M059J (cell line): ENCODE measurements around the gene VENTX. TPM values are rescaled to one million over a fixed set of nuclear protein-coding genes. Genes with fewer than 3 reads are reported as not detected.

ENCODE experiments used
- DNase-seq: peaks from one replicate; pipeline ENCODE4 v3.0.0-alpha.2; 2012; ENCODE audit warnings: low read depth
- total RNA-seq: library from RNA; depleted of rRNA; stranded (reverse); fragments of >200 nt; shearing (Covaris generic); gene quantifications from 2 replicates; pipeline ENCODE4 v1.2.3, GENCODE V29; 2014

The VENTX gene
- total RNA-seq, 1 experiment from 2014 or later = not detected

DNA sequence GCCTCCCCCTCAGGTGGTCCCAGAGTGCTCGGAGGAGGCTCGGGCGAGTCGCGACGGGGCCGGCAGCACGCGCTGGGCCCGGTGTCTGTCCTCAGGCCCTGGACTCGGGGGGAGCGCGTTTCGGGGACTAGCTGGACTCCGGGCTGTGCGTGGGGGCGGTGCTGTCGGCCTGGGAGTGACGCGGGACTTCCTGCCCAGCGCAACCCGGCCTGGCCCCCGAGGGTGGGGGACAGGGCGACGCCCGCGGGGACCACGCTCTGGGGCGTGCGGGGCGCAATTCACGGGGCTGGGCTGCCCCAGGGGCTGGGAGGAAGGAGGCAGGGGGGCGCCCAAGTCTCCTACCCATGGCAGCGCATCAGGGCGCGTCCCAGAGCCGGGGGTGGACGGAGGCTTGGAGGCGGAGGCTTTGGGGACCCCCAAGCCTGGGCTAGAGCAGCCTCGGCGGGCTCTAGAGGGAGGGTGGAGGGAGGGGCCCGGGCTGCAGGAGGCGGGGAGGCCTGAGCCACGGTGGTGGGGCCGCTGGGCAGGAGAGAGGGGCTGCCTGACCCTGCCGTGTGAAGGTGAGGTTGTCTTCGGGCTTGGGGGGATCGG is 2.3 kb upstream of the VENTX start:
- no peak for DNase-seq

- no peak for DNase-seq
Measured at GRCh38 chr10:133235932-133236331, 1.7 kb upstream of the VENTX start.

- DNase-seq = no peak
Measured at GRCh38 chr10:133236401-133237240, 1.0 kb upstream of the VENTX start.

- DNase-seq = no peak
Measured at GRCh38 chr10:133237241-133237587, 441 bp upstream of the VENTX start.

- no peak for DNase-seq
Measured at GRCh38 chr10:133238466-133238804, 780 bp downstream of the VENTX start.

GRCh38 chr10:133239990-133240389 is 2.3 kb downstream of the VENTX start:
- no peak for DNase-seq

DNA sequence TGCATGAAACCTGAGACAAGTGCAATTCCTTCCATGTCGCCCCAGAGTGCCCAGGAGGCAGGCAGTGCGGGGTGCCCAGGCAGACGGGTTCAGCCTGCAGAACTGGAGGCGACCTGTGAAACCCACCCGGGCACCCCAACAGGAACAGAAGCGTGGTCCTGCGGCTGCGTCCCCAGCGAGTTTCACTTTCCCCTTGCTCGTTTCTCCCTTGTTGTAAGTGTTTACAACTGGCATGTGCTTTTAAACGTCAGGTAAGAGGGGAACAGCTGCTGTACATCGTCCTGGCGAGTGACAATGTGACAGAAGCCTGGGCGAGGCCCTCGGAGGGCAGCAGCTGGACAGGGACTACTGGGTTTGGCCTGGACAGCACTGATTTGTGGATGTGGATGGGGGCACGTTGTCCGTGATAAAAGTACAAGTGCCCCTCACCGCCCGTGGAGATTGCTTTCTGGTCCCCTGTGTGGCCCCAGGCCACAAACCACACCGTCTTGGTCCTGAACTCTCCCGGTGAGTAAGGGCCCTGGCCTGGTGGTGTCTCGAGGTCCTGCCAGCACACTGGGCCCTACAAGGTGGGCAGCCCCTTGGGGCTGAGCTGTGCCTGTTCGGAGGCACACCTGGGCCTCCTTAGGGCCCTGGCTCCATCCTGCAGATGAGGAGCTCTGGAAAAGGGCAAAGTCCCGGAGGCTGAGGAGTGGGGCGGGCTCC is 4.0 kb downstream of the VENTX start:
- no peak for DNase-seq

GRCh38 chr10:133242611-133243356 is 5.1 kb downstream of the VENTX start:
- peak; percentile 36 for DNase-seq

- DNase-seq = no peak
Measured at GRCh38 chr10:133243593-133243992, 5.9 kb downstream of the VENTX start.

DNA sequence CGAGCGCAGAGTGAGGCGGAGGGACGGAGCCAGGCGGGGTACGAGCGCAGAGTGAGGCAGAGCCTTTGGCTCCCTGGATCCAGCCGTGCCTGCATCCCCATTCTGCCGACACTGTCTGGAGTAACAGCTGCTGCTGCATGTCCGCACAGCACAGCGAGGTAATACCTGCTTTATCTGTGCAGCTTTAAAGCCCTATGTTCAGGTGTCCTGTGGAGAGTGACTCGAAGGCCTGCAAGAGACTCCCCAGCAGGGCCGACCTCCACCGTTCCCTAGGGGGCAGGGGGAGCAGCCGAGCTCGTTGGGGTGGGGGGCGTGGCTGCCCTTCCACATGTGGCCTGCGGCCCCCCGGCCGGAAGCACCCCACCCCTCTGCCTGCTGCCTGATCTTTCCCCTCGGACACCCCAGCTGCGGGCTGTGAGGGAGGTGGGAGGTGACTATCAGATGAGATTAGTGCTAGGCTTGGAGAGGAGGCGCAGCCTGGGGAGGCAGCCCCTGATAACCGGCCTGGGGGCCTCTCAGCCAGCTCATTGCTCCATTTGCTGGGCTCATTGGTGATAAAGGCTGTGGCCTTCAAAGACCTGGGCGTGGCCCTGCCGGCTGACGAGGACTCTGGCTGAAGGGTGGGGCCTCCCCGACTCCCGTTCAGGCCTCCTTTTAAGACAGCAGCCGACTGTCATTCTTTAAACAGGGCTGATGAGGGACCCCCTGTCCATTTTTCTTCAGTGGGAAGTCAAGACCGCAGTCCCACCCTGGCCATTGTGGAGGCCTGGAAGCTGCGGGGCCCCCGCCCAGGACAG is 8.0 kb downstream of the VENTX start:
- DNase-seq = no peak

- DNase-seq = no peak
Measured at GRCh38 chr10:133246236-133246626, 8.6 kb downstream of the VENTX start.

DNA sequence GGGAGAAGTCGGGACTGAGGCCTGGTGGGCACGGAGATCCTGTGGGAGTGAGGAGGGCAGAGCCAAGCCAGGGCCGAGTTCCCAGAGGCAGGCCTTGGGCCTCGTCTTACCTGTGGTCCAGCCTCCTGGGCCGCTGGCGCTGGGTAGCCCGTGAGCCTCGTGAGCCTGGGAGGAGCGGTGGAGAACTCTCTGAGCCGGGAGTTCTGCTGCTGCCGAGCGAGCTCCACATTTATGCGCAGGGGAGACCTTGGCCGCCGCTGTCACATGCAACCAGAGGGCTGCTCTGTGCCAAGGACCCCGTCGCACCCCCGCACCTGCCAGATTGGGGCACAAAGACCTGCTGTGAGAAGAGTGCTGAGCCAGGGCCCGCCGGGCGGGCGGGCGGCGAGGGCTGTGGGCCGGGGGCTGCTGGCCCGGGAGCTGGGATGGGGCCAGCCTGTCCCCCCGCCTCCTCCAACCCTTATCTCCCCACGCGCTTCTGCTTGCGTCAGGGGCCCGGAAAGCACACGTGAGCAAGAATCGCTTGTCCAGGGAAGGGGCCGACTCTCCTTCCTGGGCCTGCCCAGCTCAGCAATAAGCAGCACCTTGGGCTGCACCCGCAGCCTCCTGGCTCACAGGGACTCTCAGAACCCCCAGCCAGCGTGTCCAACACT is 10.2 kb downstream of the VENTX start:
- DNase-seq = no peak

GRCh38 chr10:133248334-133248715 is 10.7 kb downstream of the VENTX start:
- DNase-seq = no peak

GRCh38 chr10:133249094-133249780 is 11.6 kb downstream of the VENTX start:
- DNase-seq = no peak

DNA sequence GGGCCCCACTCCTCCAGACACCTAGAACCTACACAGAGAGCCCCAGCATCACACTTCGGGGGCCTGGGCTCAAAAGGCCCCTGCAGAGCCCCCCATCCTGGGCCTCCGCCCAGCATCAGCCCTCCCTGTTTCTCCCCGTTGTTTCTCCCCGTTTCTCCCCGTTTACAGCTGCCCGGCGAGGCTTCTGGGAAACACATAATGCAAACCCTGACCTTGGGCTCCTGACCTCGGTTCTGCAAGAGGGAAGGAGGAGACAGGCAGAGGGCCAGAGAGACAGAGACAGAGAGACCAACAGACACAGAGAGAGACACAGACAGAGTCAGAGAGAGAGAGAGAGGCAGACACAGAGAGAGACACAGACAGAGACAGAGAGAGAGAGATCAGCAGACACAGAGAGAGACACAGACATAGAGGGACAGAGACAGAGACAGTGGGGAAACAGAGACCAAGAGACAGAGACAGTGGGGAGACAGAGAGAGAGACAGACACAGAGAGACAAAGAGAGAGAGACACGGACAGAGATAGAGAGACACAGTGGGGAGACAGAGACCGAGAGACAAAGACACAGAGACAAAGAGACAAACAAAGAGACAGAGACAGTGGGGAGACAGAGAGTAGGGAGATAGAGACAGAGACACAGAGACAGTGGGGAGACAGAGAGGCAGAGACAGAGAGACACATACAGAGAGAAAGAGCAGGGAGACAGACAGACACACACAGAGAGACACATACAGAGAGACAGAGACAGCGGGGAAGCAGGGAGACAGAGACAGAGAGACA is 12.5 kb downstream of the VENTX start:
- no peak for DNase-seq

- no peak for DNase-seq
Measured at GRCh38 chr10:133251388-133252222, 13.9 kb downstream of the VENTX start.

GRCh38 chr10:133252223-133252552 is 14.5 kb downstream of the VENTX start:
- DNase-seq = no peak

- no peak for DNase-seq
Measured at GRCh38 chr10:133253361-133253955, 15.8 kb downstream of the VENTX start.
